Measurements from ENCODE around the gene C1orf35. TPM values are rescaled to one million over a fixed set of nuclear protein-coding genes. Genes with fewer than 3 reads are reported as not detected.
"Not testable (repeated sequence)": the region's sequence is repeated elsewhere in the genome, so short reads cannot be mapped to it uniquely, and the experiment has no call there.

C1orf35 gene
- total RNA-seq, 6 experiments from 2014 or later = 3.4 to 6.3 (median 5.2) TPM

DNA sequence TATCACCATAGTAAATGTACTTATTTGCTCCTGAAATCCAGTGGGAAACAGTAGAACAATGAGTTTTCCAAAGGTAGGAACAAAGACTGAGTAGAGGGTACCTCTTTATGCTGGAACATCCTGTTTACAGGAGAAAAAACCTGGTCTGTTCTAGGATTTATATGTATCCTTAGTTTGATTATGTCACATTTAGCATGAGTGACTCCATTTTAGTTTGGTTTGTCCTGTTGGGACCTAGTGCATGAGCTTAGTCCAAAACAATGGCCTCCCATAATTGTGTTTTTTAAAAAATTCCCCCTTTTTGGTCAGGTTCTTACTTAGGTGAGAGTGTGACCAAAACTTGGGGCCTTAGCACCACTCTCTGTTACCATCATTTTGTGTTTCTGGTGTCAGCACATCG lies 9.5 kb upstream of the C1orf35 start:
- intact Hi-C loops (cut with DNase I) = no loop called here
- TF ChIP-seq, protein P1, sequence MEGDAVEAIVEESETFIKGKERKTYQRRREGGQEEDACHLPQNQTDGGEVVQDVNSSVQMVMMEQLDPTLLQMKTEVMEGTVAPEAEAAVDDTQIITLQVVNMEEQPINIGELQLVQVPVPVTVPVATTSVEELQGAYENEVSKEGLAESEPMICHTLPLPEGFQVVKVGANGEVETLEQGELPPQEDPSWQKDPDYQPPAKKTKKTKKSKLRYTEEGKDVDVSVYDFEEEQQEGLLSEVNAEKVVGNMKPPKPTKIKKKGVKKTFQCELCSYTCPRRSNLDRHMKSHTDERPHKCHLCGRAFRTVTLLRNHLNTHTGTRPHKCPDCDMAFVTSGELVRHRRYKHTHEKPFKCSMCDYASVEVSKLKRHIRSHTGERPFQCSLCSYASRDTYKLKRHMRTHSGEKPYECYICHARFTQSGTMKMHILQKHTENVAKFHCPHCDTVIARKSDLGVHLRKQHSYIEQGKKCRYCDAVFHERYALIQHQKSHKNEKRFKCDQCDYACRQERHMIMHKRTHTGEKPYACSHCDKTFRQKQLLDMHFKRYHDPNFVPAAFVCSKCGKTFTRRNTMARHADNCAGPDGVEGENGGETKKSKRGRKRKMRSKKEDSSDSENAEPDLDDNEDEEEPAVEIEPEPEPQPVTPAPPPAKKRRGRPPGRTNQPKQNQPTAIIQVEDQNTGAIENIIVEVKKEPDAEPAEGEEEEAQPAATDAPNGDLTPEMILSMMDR (IDR thresholded peaks at IDR 0.05) = no peak
- H3K36me3 ChIP-seq = no peaks in the 10 kb centered on the region
- no peaks in the 10 kb centered on the region for H3K9me3 ChIP-seq
- peaks cover 0 to 9% (median 4%) of the 10 kb centered on the region in 4 donors for H3K4me1 ChIP-seq
- DNase-seq = no peak
- no peak overlapping the region for H3K27ac ChIP-seq
- H3K4me3 ChIP-seq = no peak overlapping the region
- 83% methylated on average over 1 of the region's 1 CpG for WGBS (ENCODE audit: insufficient coverage, low coverage, low lambda C conversion rate, missing lambda C conversion rate)
- ATAC-seq = no peak
- no peaks in the 10 kb centered on the region for H3K27me3 ChIP-seq

- ATAC-seq (no peak), DNase-seq (no peak)
- intact Hi-C loops (cut with DNase I) = no loop called here
- Histone ChIP-seq H3K27ac (no peak overlapping the region), H3K36me3 (peaks cover 0 to under 1% (median 0%) of the 10 kb centered on the region in 4 donors), H3K27me3 (no peaks in the 10 kb centered on the region), H3K4me1 (peaks cover 0 to 9% (median 4%) of the 10 kb centered on the region in 4 donors), H3K9me3 (no peaks in the 10 kb centered on the region), H3K4me3 (no peak overlapping the region)
- 80% methylated on average over 7 of the region's 7 CpGs for WGBS (ENCODE audit: insufficient coverage, low coverage, low lambda C conversion rate, missing lambda C conversion rate)
- no peak for TF ChIP-seq POLR2A (IDR thresholded peaks at IDR 0.05)
- TF ChIP-seq, protein P1 (IDR thresholded peaks at IDR 0.05) = no peak
Measured at GRCh38 chr1:228112167-228112566, 9.0 kb upstream of the C1orf35 start.

DNA sequence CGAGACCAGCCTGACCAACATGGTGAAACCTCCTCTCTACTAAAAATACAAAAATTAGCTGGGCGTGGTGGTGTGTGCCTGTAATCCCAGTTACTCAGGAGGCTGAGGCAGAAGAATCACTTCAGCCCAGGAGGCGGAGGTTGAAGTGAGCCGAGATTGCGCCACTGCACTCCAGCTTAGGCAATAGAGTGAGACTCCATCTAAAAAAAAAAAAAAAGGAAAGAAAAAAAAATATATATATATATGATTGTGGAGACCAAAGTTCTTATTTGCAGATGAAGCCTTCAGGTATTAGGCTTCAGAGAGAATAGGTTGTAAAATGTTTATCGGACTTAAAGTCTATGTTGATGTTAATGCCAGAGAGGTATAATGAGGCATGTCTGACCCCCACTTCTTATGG lies 8.2 kb upstream of the C1orf35 start:
- ATAC-seq; H3K4me3 ChIP-seq; DNase-seq; H3K36me3 ChIP-seq; H3K27me3 ChIP-seq; intact Hi-C loops (cut with DNase I); H3K4me1 ChIP-seq; H3K9me3 ChIP-seq; H3K27ac ChIP-seq: not testable (repeated sequence)
- 92% methylated on average over 6 of the region's 6 CpGs for WGBS (ENCODE audit: insufficient coverage, low coverage, low lambda C conversion rate, missing lambda C conversion rate)

DNA sequence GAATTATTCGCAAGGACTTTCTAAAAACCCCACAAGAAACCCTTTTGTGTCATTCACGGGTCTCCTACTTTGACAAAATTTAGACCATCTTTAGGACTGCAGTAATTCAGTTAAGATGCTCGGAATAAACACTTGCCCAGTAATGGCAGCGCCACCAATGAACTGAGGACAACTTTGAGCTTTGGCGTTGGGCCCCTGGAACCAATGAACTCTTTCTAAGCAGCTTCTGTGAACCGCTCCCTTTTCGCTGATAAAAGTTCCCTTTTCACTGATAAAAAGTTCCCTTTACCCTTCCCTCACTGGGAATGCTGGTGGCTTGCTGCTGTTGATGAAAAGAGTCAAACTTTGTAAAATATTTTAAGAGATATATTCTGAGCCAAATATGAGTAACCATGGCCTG lies 7.4 kb upstream of the C1orf35 start:
- intact Hi-C loops (cut with DNase I) = no loop called here
- H3K27ac ChIP-seq = no peak overlapping the region
- TF ChIP-seq POLR2A (IDR thresholded peaks at IDR 0.05) = no peak
- TF ChIP-seq, protein P1 (IDR thresholded peaks at IDR 0.05) = no peak
- no peak for DNase-seq
- 86% methylated on average over 6 of the region's 7 CpGs for WGBS (ENCODE audit: insufficient coverage, low coverage, low lambda C conversion rate, missing lambda C conversion rate)
- no peak for ATAC-seq
- peaks cover 0 to 12% (median 2%) of the 10 kb centered on the region in 4 donors for H3K36me3 ChIP-seq
- H3K4me3 ChIP-seq = no peak overlapping the region
- no peaks in the 10 kb centered on the region for H3K27me3 ChIP-seq
- no peaks in the 10 kb centered on the region for H3K9me3 ChIP-seq
- peaks cover 0 to 9% (median 4%) of the 10 kb centered on the region in 4 donors for H3K4me1 ChIP-seq

- H3K9me3 ChIP-seq = no peaks in the 10 kb centered on the region
- H3K27ac ChIP-seq = peak overlapping the region in 2 of 3 donors; percentile 88 to 92
- H3K4me1 ChIP-seq = peaks cover 0 to 10% (median 4%) of the 10 kb centered on the region in 4 donors
- H3K27me3 ChIP-seq = no peaks in the 10 kb centered on the region
- 36% methylated on average over 10 of the region's 15 CpGs for WGBS (ENCODE audit: insufficient coverage, low coverage, low lambda C conversion rate, missing lambda C conversion rate)
- DNase-seq (peak in 2 of 3 donors; percentile 28 to 53), ATAC-seq (no peak)
- peak overlapping the region; percentile 93 to 98 (median 94) for H3K4me3 ChIP-seq
- H3K36me3 ChIP-seq = peaks cover 0 to 12% (median 2%) of the 10 kb centered on the region in 4 donors
- TF ChIP-seq, protein P1 (IDR thresholded peaks at IDR 0.05) = no peak
- no peak for TF ChIP-seq POLR2A (IDR thresholded peaks at IDR 0.05)
- intact Hi-C loops (cut with DNase I) = no loop called here
Measured at GRCh38 chr1:228109962-228110488, 6.9 kb upstream of the C1orf35 start.
